Measurements from ENCODE around the gene SYNPR.
A peak's percentile ranks its signal among the peaks of the same experiment; 100 is the strongest.

Gene SYNPR

GRCh38 chr3:63308072-63308471 lies 30.0 kb downstream of the SYNPR start:
- DNase-seq: no peak

DNA sequence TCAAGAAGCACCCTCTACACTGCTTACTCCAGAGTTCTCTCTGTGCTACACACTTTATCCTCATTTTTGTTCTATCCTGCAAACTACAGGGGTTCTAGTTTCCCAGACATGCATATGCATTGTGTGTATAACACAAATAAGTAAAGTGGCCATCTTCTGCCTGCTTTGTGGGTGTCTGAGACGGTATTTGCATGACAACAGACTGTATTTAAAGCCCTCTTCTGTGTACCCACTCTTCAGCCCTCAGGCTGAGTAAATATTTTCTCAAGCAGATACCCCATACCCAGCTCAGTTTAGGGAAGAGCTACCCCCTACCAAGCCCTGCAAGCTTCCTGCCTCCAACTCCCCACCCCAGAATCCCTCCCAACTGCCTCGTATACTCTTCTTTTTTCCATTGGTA lies 31.7 kb downstream of the SYNPR start:
- DNase-seq: no peak

GRCh38 chr3:63323766-63324165 lies 45.7 kb downstream of the SYNPR start:
- no peak for DNase-seq

DNA sequence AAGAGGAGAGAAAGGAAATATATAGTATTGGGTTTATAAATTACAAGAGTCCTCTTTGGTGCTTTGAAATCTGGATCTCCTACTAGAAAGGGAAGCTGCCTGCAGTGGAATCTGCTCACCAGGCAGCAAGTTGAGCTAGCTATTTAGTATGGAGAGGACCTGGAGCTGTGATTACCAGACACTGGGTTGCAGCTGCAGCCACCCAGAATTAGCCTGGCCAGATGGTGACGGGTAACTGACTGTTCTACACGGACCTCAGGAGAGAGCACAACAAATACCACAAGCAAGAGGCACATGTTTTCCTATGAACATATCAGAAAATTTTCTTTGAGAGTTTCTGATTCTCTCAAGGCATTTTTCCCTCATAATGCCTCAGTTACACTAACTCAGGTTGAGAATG lies 46.5 kb downstream of the SYNPR start:
- no peak for DNase-seq

DNA sequence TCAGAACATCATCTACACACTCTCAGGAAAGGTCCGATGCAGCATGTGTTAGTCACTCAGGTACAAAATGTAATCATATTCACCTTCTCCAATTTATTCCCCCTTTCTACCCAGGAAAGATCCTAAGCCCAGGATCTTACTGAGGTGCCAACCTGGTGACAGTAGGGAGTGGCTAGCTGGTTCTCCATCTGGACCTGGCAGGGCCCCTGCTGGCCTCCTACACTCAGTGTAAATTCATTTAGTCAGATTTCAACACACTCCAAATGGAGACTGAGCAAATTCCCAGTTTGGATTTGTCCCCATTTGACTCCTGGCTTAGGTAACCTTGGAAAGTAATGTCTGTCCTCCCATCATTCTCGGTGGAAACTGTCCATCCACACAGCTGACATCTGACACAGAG lies 47.3 kb downstream of the SYNPR start:
- DNase-seq: no peak

- DNase-seq: no peak
These were observed 50.3 kb downstream of the SYNPR start for GRCh38 chr3:63328365-63328764.

DNA sequence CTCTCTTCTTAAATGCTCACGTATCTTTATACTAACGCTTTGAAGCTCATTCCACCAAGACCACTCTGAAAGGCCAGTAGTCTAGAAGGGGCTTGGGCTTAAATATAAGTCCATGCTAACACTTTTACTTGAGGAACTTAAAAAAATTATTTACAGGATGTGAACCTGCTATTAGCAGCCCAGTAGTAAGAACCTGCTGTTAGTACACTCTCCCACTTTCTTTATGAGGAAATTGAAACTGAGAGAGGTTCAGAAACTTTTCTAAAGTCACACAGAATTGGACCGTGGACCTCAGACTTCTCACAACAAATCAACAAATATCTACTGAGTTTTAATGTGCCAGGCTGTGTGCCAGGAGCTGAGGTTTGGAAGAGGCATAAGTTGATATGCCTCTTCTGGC lies 53.4 kb downstream of the SYNPR start:
- no peak for DNase-seq

GRCh38 chr3:63333815-63334214 lies 55.7 kb downstream of the SYNPR start:
- no peak for DNase-seq

- no peak for DNase-seq
These were observed 60.2 kb downstream of the SYNPR start for GRCh38 chr3:63338351-63338750.

GRCh38 chr3:63343674-63344073 lies 65.6 kb downstream of the SYNPR start:
- DNase-seq: peak; percentile 55

- DNase-seq: no peak
These were observed 66.6 kb downstream of the SYNPR start for GRCh38 chr3:63344661-63345060.

DNA sequence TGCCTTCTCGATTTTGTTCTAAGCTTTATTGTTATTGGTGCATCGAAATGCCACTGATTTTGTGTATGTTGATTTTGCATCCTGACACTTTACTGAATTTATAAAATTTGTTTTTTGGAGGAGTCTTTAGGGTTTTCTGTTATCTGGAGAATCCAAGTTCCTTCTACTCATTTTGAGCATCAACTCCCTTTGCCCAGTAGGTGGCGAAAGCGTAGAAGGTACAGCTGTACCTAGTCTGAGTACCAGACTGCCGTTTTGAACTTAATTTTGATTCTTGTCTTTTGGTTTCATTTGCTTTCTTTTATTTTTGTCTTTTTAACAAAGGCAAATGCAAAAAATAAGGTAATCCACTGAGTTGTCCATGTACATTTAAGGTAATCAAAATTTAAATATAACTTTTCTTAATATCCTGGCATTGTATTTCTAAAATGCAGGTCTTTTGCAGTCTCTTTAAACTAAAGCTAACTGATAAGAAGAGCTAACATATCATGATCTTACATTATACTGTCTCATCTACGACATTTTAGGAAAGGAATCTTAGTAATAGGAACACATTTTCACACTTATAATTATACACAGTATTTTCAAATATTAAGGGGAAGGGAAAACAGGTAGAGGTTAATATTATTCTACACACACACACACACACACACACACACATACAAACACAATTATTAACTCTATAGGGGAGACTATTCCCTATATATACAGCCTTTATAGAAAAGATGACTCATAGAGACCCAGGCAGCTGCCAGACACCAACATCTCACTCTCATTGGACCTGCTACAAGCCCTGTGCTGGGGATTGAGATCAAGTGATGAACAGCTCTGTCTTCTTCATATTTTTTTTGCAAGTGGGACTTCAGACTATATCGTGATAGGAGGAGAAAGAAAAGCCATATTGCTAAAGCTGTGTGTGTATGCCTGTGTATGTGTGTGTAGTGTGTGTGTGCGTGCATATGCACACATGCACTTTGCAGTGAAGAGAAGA lies 71.8 kb downstream of the SYNPR start:
- DNase-seq: peak; percentile 39

DNA sequence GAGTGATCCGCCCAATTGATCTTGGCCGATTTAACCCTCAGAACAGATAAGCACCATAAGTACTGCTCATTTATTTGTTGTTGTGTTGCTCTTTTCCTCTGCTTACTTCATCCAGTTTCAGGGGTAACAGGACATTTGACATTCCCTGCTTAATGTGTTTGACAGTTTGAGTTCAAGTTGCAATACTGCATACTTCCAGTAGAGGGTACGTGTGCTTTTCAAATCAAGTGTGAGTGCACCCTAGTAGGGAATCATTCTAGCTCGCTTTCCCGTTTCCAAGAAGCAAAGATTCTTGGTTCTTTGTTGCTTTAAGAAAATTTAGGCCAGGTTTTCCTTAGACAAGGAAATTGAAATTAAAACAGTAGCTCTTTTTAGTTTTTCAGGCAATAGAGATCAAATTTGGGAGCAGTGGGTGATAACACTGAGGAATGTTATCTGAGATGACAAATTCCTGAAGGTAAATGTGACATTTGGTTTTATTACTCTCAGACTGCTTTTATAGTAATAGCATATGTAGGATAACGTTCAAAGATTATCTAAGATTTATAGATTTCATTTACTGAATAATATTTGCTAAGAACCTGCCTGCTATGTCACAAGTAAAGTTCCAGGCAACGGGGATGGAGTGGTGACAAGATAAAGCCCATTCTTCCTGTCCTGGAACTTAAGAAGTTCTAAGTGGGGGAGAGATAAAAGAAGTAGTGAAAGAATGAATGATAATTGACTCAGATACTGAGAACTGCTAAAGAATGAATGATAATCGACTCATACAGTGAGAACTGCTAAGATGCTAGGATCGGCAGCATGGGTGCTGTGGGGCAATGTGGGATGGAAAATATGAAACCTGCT lies 73.3 kb downstream of the SYNPR start:
- DNase-seq: no peak

GRCh38 chr3:63352008-63352279 lies 73.8 kb downstream of the SYNPR start:
- DNase-seq: no peak

DNA sequence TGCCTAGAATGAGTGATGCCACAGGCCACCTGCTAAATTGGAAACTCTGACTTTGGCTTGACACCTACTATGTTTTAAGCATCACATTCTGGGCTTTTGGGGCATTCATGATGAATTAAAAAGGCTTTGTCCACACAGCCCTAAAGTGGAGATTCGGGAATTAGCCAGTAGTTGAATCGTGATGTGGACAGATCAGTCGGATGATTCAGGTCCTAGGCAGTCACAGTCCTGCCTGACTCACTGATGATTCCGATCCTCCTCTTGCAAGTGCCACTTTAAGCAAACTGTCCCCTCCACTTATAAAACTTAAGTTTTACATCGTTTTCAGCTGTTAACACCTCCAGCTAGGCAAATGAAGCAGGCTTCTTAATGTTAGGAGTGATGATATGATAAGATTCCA lies 75.3 kb downstream of the SYNPR start:
- DNase-seq: no peak

DNA sequence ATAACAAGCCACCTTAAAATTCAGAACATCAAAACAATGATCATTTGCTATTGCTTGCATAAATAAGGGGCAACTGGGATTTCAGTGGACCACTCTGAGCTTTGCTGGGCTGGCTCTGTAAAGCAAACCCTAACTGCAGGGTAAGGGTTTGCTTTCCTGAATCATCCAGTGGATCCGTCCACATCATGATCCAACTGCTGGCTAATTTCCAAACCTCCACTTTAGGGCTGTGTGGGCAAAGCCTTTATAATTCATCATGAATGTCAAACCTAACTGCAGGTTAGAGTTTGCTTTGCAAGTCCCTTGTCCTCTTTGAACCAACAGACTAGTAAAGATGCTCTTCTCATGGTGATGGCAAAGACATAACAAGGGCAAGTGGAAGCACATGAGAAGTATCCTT lies 76.1 kb downstream of the SYNPR start:
- no peak for DNase-seq

DNA sequence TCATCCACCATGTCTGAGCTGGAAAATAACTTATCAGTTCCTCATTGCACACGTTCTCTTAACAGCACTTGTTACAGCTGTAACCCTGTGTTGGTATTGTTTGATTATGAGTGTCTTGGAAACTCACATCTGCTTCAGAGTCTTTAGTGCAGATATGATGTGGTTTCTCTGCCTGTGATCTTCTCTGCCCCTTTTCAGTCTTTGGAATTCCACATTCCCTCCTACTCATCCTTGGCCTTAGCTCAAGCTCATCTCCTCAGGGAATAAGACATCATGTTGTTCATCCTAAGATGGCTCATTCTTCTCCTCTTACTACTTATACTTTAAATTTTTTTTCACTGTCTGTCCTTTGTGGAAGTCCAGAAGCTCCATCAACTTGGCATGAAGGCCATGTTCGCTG lies 77.7 kb downstream of the SYNPR start:
- DNase-seq: no peak

GRCh38 chr3:63364495-63364894 lies 86.4 kb downstream of the SYNPR start:
- DNase-seq: no peak

DNA sequence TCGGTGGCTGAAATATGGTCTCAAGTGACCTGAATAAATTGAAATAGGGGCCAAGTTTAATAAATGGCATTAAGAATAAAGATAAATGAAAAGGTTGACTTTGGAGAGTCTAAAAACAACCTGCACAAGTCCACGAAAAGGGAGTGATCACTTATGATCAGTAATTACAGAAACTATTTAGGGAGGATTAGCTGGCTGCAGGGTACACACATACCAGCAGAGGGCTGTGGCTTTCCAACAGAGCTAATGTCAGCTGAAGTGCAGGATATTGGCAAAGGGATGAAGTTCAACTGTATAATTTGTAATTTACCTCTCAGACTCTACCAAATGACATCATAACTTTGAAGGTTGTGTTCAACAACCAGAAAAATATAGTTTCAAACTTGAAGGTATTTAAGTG lies 86.8 kb downstream of the SYNPR start:
- no peak for DNase-seq

DNA sequence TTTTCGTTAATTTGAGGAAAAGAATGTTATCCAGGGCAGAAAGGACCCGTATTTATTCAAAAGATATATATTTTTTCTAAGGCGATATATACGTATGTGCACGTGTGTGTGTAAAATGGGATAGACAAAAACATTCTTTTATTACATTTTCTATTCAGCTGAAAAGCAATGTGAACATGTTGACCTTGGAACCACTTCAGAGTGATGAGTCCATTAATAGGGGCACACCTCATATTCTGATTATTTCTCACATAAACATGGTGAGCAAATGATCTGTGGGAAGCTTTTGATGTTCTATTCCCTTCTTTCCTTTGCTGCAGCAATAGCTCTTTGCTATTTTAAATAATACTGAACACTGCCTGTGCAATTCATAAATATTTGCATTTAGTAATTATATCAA lies 87.6 kb downstream of the SYNPR start:
- DNase-seq: no peak

- no peak for DNase-seq
These were observed 92.0 kb downstream of the SYNPR start for GRCh38 chr3:63370094-63370493.

GRCh38 chr3:63383040-63383439 lies 104.9 kb downstream of the SYNPR start:
- no peak for DNase-seq

DNA sequence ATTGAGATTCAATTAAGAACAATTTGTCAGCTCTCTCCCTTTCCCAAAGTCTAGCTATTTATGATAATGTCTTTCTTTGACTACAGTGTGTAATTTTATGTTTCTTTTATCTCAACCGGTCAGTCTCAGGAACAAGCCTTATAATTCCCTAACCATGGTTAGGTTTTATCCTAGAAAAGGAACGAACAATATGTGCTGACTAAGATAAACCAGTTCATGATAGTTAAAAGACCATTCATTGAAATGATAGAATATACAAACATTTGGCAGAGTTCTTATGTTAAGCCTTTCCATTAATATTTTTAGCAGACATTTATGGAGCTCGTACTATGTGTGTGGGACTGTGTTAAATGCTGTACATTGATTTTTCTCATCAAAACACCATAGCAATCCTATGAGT lies 106.3 kb downstream of the SYNPR start:
- no peak for DNase-seq

GRCh38 chr3:63385629-63386028 lies 107.5 kb downstream of the SYNPR start:
- no peak for DNase-seq
